Fibroblast of pulmonary artery (primary cell): ENCODE measurements around the gene ANKRD44.

Experiments used
- DNase-seq: peaks from one replicate; pipeline ENCODE4 v3.0.0-alpha.2; 2010; ENCODE audit warnings: low read depth
- H3K4me3 ChIP-seq: replicated peaks from 2 replicates; pipeline ENCODE4 v1.5.1; 2011; ENCODE audit warnings: low read depth, mild to moderate bottlenecking, control low read depth, low read length, moderate library complexity
- CTCF ChIP-seq: IDR thresholded peaks from 2 replicates; pipeline ENCODE4 v1.5.1; 2011; ENCODE audit warnings: mild to moderate bottlenecking, control low read depth, low read length, inconsistent platforms; ENCODE audit errors: missing control alignments

The ANKRD44 gene

GRCh38 chr2:197308996-197309690 lies 1.4 kb downstream of the ANKRD44 start:
- no peak for TF ChIP-seq CTCF
- no peak for DNase-seq
- peak overlapping the region; percentile 75 for H3K4me3 ChIP-seq

- TF ChIP-seq CTCF, result no peak
- no peak for DNase-seq
- no peak overlapping the region for H3K4me3 ChIP-seq
Observed at GRCh38 chr2:197308585-197308984, 2.0 kb downstream of the ANKRD44 start.

GRCh38 chr2:197307933-197308521 lies 2.6 kb downstream of the ANKRD44 start:
- DNase-seq, result no peak
- H3K4me3 ChIP-seq, result no peak overlapping the region
- TF ChIP-seq CTCF, result no peak

- no peak overlapping the region for H3K4me3 ChIP-seq
- no peak for DNase-seq
- TF ChIP-seq CTCF, result no peak
Observed at GRCh38 chr2:197307236-197307932, 3.2 kb downstream of the ANKRD44 start.

GRCh38 chr2:197306696-197307040 lies 3.9 kb downstream of the ANKRD44 start:
- no peak for TF ChIP-seq CTCF
- no peak for DNase-seq
- H3K4me3 ChIP-seq, result no peak overlapping the region

GRCh38 chr2:197306024-197306695 lies 4.4 kb downstream of the ANKRD44 start:
- TF ChIP-seq CTCF, result no peak
- no peak overlapping the region for H3K4me3 ChIP-seq
- no peak for DNase-seq
